GM18858 (cell line): Measurements from ENCODE around the gene TCN2.
"Not testable (repeated sequence)": the region's sequence is repeated elsewhere in the genome, so short reads cannot be mapped to it uniquely, and the experiment has no call there.

Experiments used
- ATAC-seq: cut with Tn5 transposase; IDR thresholded peaks from one replicate; pipeline ENCODE4 v1.9.1; 2021; ENCODE audit not compliant: unreplicated experiment

TCN2 gene

DNA sequence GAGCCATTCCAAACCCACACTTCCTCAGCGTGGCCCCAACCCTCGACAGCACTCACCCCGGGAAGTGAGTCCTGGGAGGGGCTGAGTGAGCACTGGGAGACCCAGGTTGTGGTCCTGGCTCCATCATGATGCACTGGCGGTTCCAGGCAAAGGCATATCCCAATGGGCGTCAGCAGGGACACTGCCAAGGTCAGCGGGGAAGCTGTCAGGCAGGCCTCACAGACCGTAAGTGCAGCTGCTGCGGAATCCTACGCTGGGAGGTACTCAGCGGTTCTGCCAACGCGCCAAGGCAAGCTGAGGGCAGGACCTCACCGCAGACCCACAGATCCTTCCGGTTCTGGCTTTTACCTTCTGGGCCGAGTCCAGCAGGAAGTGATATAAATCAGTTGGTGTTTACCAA lies 31.1 kb upstream of the TCN2 start:
- no peak for ATAC-seq

DNA sequence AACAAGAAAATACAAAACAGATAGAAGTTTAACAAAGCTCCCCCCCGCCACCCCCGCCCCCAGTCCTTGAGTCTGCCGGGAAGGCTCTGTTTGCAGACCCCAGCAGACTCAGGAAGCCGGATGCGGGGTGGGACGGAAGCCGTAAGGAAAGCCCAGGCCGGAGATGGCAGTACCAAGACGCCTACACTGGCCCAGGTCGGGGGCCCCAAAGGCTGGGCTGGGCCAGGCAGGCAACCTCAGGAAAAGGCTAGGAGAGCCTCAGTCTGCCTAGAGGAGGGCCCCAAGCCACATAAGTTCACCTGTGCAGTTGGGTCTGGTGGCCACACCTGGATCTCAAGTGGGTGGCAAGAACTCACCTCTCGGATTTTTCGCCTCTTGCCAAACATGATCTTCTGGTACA lies 28.5 kb upstream of the TCN2 start:
- no peak for ATAC-seq

DNA sequence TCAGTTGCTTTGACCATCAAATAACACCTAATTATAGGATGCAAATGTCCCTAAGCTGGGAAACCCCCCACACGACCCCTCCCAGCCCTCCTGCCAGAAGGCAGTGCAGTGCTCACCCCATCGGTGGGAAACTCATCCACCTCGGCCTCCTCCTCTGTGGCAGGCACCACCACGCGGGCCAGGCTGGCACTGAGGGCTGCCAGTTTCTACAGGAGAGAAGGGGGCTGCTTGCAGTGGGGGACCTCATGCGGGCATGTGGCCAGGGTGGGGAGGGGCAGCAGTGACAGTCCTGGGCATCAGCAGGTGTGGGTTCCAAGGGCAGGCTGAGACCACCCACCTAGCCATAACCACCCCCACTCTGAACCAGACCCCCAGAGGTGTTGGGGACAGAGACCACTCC lies 26.1 kb upstream of the TCN2 start:
- ATAC-seq = no peak

DNA sequence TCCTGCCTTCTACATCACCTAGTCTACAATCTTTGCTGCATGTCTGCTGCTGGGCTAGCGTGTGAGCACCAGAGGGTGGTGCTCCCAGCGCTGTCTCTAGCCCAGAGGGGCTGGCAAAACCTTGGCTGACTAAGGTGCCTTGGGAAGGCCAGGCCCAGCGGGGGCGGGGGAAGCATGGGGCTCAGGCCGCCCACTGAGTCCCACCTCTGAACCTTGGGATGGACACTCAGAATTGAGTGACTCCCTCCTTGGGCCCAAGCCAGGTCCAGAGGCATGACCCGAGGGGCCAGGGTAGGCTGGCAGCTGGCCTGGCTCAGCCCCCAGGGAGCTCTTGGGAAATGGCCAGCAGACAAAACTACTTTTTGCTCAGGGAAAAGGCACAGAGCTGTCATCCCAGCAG lies 24.9 kb upstream of the TCN2 start:
- no peak for ATAC-seq

DNA sequence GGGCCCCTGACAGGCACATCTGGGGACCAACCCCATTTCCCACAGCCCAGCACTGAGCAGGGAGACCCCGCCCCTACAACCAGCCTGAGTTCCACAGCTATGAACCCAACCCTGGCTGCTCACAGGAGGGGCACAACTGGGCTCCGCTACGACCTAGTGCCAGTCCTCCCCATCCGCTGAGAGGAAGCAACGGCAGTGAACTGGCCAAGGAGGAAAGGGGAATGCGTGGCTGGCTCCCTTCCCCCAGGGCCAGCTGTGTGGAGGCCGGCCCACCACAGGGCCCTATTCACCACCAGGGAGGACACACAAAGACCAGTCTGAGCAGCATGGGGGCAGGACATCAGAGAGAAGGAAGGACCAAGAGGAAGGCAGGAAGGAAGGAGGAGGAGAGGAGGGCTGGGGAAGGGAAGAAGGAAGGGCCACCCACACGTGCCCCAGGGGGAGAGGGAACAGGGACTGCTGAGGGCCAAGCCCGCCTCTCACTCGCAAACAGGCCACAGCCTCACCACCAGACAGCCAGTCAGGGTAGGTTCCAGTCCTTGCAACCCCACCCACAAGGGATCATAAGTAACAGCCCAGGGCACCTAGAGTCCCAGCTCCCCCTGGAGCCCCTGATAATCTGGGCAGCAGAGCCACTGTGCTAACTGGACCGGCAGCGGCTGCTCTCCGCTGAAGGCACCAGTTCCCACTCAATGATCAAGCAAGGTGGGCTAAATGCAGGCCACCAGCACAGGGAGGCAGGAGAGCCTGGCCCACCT lies 24.0 kb upstream of the TCN2 start:
- no peak for ATAC-seq

DNA sequence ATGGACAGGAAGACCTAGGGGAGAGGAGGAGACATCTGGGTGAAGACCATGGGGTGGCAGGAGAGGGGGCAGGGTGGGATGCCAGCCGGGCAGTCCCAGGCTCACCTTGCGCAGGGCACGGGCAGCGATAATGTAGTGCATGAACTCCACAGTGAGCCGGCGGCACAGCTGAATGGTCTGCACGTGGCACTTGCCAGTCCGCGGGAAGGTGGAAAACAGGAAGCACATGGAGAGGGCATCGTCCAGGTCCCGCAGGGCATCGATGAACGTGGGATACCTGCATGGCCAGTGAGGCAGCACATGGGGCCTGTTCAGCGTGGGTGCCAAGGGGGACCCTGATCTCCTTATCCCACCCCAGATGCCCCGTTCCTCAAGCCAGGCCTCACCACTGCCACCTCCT lies 22.5 kb upstream of the TCN2 start:
- no peak for ATAC-seq

DNA sequence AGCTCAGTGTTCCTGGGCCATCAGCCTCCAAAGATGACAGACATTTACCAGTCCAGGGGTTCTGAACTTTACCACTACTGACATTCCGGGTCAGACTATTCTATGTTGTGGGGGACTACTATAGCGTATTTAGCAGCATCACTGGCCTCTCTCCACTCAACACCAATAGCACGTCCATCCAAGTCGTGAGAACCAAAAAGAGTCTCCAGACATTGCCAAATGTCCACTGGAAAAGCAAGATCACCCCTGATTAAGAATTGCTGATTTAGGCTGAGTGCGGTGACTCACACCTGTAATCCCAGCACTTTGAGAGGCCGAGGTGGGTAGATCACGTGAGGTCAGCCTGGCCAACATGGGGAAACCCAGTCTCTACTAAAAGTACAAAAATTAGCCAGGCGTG lies 20.6 kb upstream of the TCN2 start:
- ATAC-seq = no peak

DNA sequence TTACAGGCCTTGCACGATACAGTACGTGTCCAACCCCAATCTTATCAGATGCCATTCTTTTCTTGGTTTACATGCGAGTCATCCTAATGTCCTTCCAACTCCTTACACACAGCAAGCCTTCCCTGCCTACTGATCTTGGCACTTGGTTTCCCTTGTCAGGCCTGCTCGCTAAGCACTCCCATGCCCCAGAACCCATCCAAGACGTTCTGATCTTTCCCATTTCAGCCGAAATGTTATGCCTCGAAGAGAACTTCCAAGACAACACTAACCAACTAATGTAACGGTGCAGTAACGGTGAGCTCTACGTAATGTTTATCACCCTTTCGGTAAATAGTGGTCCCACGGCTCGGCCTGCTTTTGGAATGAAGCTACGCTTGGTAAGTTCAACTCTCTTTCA lies 15.8 kb upstream of the TCN2 start:
- no peak for ATAC-seq

DNA sequence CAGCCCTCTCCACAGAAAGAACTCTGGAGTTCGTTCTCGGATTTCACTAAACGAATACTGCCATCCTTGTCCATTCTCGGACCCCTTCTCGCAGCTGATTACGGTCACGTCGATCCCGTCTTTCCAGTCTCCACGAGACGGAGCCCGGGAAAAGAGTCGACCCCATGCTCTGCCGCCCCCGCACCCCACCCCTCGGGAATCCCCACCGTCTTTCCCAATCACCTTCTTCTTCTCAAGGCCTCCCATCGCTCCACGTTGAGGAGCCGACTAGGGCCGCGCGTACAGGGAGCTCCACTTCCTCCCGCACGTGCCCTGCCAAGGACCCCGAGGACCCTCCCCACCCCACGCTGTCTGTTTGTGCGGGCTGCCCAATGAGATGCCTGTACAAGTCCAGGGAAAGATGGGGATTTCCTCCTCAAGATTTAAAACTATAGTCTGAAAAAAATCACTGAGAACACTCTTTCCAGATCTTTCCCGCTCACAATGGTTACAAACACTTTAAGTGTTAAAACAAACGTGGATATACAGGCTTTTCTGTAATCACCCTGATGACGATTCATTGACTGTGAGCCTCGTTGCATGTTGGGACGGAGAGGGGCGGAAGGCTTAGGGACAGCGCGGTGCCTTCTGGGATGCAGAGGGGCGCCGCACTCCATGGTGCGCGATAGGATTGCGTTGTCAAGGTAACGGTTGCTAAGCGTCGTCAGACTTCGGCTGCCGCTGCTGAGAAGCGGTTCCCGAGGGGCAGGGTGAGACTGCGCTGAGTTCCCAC lies 15.2 kb upstream of the TCN2 start, which contains the start of gene PES1:
PES1 (minus strand) TSS at position 323 of the 772 bp plus-strand sequence; CDS start at position 246, 77 bp downstream.
- peak; percentile 88 for ATAC-seq

DNA sequence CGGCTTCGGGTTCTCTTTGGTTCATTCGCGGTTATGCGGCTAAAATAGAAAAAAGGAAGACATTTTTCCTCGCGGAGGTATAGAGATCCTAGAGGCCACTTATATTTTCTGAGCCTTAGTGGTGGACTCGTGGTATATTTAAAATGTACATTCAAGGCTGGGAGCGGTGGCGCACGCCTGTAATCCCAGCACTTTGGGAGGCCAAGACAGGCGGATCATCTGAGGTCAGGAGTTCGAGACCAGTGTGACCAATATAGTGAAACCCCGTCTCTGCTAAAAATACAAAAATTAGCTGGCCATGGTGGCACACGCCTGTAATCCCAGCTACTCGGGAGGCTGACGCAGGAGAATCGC lies 14.6 kb upstream of the TCN2 start:
- ATAC-seq = not testable (repeated sequence)

DNA sequence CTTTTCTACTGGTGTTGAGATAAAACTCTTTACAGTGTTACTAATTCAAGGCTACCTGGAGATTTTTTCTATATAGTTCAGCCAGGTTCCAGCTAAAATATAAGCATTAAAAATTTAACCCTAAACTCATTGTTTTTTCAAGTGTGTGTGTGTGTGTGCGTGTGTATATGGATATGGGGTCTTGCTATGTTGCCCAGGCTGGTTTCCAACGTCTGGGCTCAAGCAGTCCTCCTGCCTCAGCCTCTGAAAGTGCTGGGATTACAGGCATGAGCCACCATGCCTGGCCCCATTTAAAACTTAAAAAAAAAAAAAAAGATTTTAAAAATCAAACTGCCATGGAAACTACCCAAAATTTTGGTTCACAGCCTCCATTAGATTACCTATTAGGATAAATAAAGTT lies 10.8 kb upstream of the TCN2 start:
- ATAC-seq = no peak

DNA sequence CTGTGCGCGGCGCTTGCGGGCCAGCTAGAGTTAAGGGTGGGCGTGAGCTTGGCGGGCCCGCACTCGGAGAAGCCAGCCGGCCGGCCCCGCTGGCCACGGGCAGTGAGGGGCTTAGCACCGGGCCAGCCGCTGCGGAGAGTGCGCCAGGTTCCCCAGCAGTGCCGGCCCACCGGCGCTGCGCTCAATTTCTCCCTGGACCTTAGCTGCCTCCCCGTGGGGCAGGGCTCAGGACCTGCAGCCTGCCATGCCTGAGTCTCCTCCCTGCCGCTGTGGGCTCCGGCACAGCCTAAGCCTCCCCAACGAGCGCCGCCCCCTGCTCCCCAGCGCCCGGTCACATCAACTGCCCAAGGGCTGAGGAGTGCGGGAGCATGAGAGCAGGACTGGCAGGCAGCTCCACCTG lies 10.1 kb upstream of the TCN2 start:
- no peak for ATAC-seq

DNA sequence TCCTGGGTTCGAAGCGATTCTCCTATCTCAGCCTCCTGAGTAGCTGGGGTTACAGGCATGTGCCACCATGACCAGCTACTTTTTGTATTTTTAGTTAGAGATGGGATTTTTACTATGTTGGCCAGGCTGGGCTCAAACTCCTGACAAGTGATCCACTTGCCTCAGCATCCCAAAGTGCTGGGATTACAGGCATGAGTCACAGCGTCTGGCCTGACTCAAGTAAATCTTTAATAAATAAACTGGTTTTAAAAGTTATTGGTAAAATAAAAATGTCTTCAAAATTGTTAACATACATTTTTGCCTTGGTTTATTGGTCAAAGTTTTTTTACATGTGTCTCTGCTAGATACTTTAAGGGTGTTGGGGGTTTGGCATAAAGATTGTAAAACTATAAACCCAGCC lies 8.0 kb upstream of the TCN2 start:
- ATAC-seq = no peak

DNA sequence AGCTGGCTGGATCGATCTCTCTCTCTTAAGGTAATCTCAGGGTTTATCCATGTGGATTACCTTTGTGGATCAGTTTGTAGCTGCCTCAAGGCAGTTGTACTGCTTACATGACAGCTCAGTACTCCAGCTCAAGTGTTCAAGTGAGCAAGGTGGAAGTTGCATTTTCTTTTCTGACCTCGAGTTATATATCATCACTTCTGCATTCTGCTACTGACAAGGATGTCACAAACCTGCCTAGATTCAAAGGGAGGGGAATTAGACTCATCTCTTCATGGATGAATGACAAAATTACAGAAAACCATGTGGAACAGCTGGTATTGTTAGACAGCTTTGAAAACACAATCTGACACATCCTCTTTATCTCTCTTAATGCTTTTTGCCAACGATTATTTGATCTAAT lies 6.1 kb upstream of the TCN2 start:
- ATAC-seq = no peak

DNA sequence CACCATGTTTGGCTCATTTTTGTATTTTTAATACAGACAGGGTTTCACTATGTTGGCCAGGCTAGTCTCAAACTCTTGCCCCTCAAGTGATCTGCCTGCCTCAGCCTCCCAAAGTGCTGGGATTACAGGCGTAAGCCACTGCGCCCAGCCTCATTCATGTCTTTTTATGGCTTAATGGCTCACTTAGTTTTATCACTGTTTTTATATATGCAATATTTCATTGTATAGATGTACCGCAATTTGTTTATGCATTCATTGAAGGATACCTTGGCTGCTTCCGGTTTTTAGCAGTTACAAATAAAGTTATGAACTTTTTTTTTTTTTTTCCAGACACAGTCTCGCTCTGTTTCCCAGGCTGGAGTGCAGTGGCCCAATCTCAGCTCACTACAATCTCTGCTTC lies 5.5 kb upstream of the TCN2 start:
- ATAC-seq = no peak

DNA sequence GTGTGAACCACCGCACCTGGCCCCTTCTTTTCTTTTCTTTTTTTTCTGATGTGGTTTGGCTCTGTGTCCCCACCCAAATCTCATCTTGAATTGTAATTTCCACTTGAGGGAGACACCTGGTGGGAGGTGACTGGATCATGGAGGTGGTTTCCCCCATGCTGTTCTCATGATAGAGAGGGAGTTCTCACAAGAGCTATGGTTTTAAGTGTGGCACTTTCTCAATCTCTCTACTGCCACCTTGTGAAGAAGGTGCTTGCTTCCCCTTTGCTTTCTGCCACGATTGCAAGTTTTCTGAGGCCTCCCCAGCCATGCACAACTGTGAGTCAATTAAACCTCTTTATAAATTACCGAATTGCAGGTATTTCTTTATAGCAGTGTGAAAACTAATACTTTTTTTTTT lies 4.9 kb upstream of the TCN2 start:
- ATAC-seq = no peak

DNA sequence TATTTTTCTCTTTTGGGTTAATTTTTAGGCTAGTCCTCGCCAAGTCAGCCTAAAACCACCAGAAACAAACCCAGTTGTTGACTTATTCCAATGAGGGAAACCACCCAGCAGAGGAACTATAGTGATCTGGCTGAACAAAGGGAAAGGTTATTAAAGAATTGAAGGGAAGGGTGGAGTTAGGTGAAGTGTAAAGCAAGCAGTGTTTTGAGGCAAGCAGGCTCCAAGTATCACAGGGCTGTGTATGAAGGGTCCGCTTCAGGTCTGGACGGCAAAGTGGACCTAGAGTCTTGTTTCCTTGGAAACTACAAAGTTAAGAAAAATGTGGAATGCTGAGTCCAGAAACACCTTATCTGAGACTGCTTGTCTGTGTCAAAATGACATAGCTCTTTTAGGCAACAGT lies 3.2 kb upstream of the TCN2 start:
- ATAC-seq = no peak

DNA sequence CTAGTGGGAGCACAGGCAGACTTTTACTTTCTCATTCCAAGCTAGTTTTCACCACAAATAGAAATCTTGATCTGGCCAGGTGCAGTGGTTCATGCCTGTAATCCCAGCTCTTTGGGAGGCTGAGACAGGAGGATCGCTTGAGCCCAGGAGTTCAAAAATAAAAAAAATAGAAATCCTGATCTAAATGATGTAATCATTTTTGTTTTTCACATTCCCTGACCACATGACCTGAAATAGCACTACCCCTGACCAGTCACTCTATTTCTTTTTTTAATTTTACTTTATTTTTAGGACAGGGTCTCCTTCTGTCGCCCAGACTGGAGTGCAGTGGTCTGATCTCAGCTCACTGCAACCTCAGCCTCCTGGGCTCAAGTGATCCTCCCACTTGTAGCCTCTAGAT lies 2.3 kb upstream of the TCN2 start:
- no peak for ATAC-seq

DNA sequence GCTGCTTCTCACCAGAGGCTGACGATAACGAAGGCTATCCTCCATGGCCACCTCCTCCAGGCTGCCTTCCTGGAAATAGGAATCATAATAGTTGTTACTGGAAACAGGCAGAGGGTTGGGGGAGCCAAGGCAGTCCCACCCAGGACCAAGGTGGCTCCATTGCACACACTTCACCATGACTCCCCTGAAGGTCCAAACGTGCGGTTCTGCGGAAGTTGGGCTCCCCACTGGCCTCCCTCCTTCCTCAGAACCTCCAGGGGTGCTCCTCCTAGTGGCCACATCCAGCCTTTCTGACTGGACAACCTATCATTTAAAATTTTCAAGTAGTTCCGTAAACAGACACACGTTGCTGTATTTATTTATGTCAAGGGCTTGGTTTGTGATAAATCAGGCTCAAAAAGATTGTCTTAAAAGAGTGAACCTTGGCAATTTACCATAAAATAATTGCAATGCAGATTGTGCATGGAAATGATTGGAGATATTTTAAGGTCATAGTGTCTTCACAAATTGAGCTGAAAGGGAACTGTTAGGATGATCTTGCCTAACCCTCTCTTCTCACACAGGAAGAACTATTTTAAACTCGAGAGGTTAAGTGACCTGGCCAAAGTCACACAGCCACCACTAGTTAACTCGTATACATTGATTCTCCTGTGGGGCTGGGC lies 1.4 kb upstream of the TCN2 start:
- no peak for ATAC-seq

DNA sequence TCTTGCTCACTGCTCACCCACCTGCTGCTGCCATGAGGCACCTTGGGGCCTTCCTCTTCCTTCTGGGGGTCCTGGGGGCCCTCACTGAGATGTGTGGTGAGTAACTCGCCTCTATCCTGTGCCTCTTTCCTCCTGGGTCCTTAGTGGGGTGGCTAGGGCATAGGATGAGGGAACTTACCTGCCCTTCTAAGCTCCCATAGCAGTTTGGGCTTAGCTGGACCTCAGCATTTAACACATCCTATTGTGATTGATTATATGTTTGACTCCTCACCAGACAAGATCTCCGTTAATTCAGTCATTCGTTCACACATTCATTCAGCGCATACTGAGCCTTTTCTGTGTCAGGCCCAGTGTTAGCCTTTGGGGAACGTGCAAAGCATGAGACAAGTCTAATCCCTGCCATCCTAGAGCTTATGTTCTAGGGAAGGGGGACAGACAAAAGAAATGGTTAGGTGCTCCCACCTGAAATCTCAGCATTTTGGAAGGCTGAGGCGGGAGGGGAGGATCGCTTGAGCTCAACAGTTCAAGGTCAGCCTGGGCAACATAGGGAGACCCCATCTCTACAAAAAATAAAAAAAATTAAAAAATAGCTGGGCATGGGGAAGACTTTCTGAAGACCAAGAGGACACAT lies 441 bp downstream of the TCN2 start:
- ATAC-seq = no peak

DNA sequence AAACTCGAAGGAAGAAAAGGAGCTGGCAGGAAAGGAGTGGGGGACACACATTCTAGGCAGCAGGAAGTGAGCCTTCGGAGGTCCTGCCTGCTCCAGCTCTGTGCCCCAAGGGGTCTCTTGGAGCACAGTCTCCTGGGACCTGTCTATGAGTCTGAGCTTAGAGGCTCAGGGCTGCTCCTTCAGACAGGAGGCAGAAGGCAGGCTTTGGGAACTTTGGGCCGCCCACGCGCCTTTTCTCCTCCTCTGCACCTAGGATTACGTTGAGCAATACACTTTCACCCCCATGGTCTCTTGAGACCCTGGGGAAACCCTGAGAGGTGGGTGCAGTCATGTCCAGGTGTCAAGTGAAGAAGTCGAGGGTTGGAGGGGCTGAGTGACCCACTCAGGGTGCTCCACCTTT lies 965 bp downstream of the TCN2 start:
- no peak for ATAC-seq
